GM20431 (cell line): ENCODE data around the gene PPP2R3C.
"Not testable (repeated sequence)": the region's sequence is repeated elsewhere in the genome, so short reads cannot be mapped to it uniquely, and the experiment has no call there.

ENCODE experiments used
- in situ Hi-C: fragments of 300-500 bp; cut with MseI, MboI; formaldehyde crosslinking; loops from one replicate; pipeline ENCODE4 v1.15.0; 2020; ENCODE audit warnings: low sequenced_read_pairs; ENCODE audit not compliant: unreplicated experiment

PPP2R3C gene

DNA sequence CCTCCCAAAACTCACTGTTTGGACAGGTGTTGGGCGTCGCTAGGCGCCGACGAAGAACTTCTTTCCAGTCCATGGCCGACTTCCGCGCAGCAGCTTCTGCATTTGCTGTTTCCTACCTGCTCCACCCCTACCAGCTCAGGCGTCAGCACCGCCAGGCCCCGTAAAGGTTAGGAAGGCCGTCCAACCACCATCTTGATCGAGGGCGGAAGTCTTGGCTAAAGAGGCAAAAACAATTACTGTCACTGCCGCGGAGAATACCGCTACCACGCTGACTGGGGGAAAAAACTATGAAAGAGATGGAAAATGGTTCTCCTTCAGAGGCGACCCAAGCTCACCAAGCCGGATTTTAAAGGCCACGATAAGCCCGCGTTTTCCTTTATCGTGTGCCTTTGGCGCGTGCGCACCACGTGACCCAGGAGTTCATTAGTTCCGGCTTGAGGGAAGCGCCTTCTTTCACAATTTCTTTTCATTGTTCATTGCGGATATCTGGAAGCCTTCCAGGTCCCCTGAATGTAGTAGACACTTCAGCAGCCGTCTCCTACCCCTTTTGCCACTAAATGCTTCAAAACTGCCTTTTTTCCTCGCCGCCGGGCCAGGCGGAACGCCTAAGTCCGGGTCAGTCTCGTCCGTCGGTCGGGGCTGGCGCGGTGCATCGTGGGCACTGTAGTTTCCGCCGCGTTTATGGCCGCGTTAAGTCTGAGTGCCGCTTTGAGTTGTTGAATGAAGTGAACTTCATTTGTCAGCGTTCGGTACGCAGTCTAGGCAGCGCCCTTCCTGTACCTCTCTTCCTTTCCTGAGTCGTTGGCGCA, at the start of gene PPP2R3C, which contains the start of gene PRORP:
PPP2R3C (minus strand) TSS at position 104 of the 809 bp plus-strand sequence; CDS start at position 73, 31 bp downstream.
PRORP (plus strand) TSS at position 666 of the 809 bp plus-strand sequence. CDS start 694 bp downstream, outside the sequence.
- in situ Hi-C loops, result no loop called here

DNA sequence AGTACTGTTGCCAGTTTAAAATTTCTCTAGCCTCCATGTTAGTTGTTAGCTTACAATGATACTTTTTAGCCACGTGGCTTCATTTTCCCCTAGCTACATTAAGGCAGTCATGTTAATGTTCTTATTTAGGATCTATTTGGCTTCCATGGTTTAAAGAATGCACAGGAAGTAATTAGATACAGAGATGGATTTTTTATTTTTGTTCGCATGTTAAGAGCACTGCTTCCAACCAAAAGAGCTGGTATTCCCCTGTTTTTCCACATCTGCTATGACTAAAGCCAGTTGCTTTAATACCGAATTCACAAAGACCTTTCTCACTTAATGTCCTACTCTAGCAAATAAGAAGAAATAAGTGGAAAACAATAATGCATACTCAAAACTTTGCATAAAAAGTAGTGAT, 45.7 kb upstream of the PPP2R3C start:
- in situ Hi-C loops, result no loop called here

DNA sequence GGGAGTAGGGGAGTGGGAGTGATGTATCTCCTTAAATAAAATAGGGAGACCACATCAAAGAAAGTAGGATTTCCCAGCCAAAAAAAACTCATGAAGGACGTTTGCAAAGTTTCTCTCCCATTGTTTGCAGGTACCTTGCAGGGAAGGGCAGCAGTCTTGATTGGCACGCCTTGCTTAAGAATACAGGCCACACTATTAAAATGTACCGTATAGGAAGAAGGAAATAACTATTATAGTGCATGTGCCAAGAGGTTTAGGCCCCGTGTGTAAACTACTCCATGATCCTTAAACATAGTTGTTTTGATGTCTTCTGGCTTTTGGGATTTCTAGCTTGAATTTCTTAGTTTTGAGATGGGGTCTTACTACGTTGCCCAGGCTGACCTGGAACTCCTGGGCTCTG, 43.1 kb upstream of the PPP2R3C start:
- in situ Hi-C loops, result no loop called here

DNA sequence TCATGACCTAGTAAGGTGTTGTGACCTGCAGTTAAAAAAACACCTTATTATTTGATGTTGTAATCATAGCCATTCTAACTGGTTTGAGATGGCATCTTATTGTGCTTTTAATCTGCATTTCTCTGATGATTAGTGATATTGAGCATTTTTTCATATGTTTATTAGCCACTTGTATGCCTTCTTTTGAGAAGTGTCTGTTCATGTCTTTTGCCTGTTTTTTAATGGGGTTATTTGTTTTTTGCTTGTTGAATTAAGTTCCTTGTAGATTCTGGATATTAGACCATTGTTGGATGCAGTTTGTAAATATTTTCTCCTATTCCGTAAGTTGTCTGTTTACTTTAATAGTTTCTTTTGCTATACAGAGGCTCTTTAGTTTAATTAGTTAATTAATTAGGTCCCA, 41.6 kb upstream of the PPP2R3C start:
- in situ Hi-C loops, result no loop called here

DNA sequence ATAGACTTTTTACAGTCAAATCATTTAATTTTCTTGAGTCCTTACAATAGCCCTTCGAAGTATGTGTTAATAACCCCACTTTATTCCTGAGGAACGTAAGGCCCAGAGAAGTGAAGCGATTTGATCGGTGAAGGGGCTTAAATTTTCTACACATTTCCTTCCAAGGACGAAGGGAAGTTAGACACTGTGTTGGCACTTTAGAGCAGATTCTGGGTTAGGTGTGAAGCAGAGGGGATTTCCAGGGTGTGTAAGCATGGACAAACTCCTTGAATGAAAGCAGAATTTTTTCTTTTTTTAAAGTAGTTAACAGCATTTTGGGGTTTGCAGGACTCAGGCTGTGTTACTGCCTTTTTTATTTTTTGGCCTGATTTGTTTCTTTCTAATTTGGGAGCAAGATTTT, 39.4 kb upstream of the PPP2R3C start:
- in situ Hi-C loops, result no loop called here

- in situ Hi-C loops, result no loop called here
Measured at GRCh38 chr14:35159742-35160409, 38.1 kb upstream of the PPP2R3C start.

- in situ Hi-C loops, result no loop called here
Measured at GRCh38 chr14:35158951-35159653, 37.3 kb upstream of the PPP2R3C start.

- in situ Hi-C loops, result no loop called here
Measured at GRCh38 chr14:35158491-35158890, 36.7 kb upstream of the PPP2R3C start.

GRCh38 chr14:35155962-35156361, 34.2 kb upstream of the PPP2R3C start:
- in situ Hi-C loops, result no loop called here

- in situ Hi-C loops, result no loop called here
Measured at GRCh38 chr14:35154016-35154415, 32.2 kb upstream of the PPP2R3C start.

- in situ Hi-C loops, result not testable (repeated sequence)
Measured at GRCh38 chr14:35152531-35152930, 30.7 kb upstream of the PPP2R3C start.

DNA sequence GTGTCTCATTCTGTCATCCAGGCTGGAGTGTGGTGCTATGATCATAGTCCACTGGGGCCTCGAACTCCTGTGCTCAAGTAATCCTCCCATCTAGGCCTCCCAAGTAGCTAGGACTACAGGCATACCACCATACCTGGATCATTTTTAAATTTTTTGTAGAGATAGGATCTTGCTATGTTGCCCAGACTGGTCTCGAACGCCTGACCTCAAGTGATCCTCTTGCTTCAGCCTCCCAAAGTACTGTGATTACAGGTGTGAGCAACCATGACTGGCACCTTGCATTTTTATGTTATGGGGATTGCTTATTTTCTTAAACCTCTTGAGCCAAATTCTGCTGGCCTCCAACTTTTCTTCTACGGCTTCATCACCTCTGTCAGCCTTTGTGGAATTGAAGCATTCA, 27.4 kb upstream of the PPP2R3C start:
- in situ Hi-C loops, result loop anchor here (25.0 kb wide), 1 partner anchor 538 kb away; no protein-coding TSS in a partner anchor

DNA sequence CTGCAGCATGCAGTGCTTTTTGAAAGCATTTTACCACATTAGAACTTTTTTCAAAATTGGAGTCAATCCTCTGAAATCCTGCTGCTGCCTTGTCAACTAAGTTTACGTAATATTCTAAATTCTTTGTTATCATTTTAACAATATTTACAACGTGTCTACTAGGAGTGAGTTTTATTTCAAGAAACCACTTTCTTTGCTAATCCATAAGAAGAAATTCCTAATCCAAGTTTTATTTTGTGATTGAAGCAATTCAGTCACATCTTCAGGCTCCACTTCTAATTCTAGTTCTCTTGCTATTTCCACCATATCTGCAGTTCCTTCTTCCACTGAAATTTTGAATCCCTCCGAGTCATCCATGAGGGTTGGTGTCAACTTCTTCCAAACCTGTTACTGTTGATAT, 25.9 kb upstream of the PPP2R3C start:
- in situ Hi-C loops, result loop anchor here (25.0 kb wide), 1 partner anchor 540 kb away; no protein-coding TSS in a partner anchor

GRCh38 chr14:35147186-35147585, 25.4 kb upstream of the PPP2R3C start:
- in situ Hi-C loops, result loop anchor here (25.0 kb wide), 1 partner anchor 540 kb away; no protein-coding TSS in a partner anchor

- in situ Hi-C loops, result loop anchor here (25.0 kb wide), 1 partner anchor 541 kb away; no protein-coding TSS in a partner anchor
Measured at GRCh38 chr14:35146711-35147149, 24.9 kb upstream of the PPP2R3C start.

GRCh38 chr14:35144029-35144428, 22.2 kb upstream of the PPP2R3C start:
- in situ Hi-C loops, result loop anchor here (25.0 kb wide), 1 partner anchor 543 kb away; no protein-coding TSS in a partner anchor

GRCh38 chr14:35140718-35141581, 19.2 kb upstream of the PPP2R3C start:
- in situ Hi-C loops, result loop anchor here (25.0 kb wide), 1 partner anchor 546 kb away; no protein-coding TSS in a partner anchor

- in situ Hi-C loops, result loop anchor here (10.0 to 25.0 kb wide), 2 partner anchors 276 to 549 kb away; no protein-coding TSS in a partner anchor
Measured at GRCh38 chr14:35138585-35138984, 16.8 kb upstream of the PPP2R3C start.
